HCT116 (cell line): ENCODE results near the gene UTF1. TPM values are rescaled to one million over a fixed set of nuclear protein-coding genes. Genes with fewer than 3 reads are reported as not detected.

ENCODE experiments used
- ATAC-seq: fragments of 200-7000 bp; cut with Tn5 transposase; 2 replicates; pipeline ENCODE4 v1.9.1; 2020; ENCODE audit warnings: mild to moderate bottlenecking, moderate library complexity
- Bru-seq: library from RNA; stranded (reverse); fragments of 400-500 nt; gene quantifications from one replicate; lab custom pipeline; 2021; lab: Mats Ljungman, UMichigan
- BruChase-seq, 2 experiments: library from RNA; stranded (reverse); fragments of 400-500 nt; gene quantifications; one replicate each; lab custom pipeline; 2021; lab: Mats Ljungman, UMichigan
- BruUV-seq: library from RNA; stranded (reverse); fragments of 400-500 nt; replicated peaks from 2 replicates; lab custom pipeline; 2021; lab: Mats Ljungman, UMichigan
- CTCF ChIA-PET: fragments of 300-600 bp; sonication (Branson Sonifier 250); formaldehyde crosslinking; loops from one replicate; lab custom pipeline; 2021; ENCODE audit warnings: antibody characterized with exemption; lab: Charles Lee
- POLR2A ChIA-PET: fragments of 300-600, 350-600 bp; sonication (Branson Sonifier 250); formaldehyde crosslinking; loops from one replicate; lab custom pipeline; 2021; ENCODE audit warnings: antibody characterized with exemption; lab: Charles Lee
- RAD21 ChIA-PET, 2 experiments: fragments of 300-600 bp; sonication (Branson Sonifier 250); formaldehyde crosslinking; loops; one replicate each; lab custom pipeline; 2023; ENCODE audit warnings: low total read pairs in 2 of 2; ENCODE audit not compliant: uncharacterized antibody in 2 of 2, unreplicated experiment in 2 of 2, low non-redundant PET in 1 of 2; lab: Charles Lee
- DNase-seq: peaks from one replicate; pipeline ENCODE4 v3.0.0-alpha.2; 2010; ENCODE audit warnings: low read depth, low spot score
- H2AFZ ChIP-seq: fragments of 200-600 bp; shearing (Covaris generic), sonication (generic); 2 replicates; pipeline ENCODE4 v1.6.1; 2017; ENCODE audit warnings: low read depth, mixed run types, mixed read lengths, antibody characterized with exemption, low read length; ENCODE audit not compliant: poor library complexity, severe bottlenecking
- H3K27ac ChIP-seq: 2 replicates; pipeline ENCODE4 v1.5.1; 2012; ENCODE audit warnings: low read depth, low read length
- H3K27me3 ChIP-seq: fragments of 200-600 bp; sonication (generic); 2 replicates; pipeline ENCODE4 v1.6.1; 2016; ENCODE audit warnings: mixed run types, low read length, mixed read lengths; ENCODE audit not compliant: insufficient read depth
- H3K36me3 ChIP-seq, 2 experiments: fragments of 200-500 bp in 1 of 2; fragments of 200-600 bp in 1 of 2; sonication (Bioruptor generic) in 1 of 2; sonication (generic) in 1 of 2; 2 replicates each; pipeline versions ENCODE4 v1.5.1 to v1.6.1; 2014 to 2016; ENCODE audit warnings: low read length in 2 of 2, inconsistent platforms in 1 of 2, mixed read lengths in 1 of 2, mixed run types in 1 of 2; ENCODE audit not compliant: insufficient read depth in 2 of 2, control insufficient read depth in 1 of 2
- H3K4me1 ChIP-seq, 2 experiments: fragments of 200-600 bp in 1 of 2; sonication (generic) in 1 of 2; 2 replicates each; pipeline versions ENCODE4 v1.5.1 to v1.6.1; 2012 to 2017; ENCODE audit warnings: low read length in 2 of 2, inconsistent platforms in 1 of 2, mild to moderate bottlenecking in 1 of 2, mixed read lengths in 1 of 2, mixed run types in 1 of 2, moderate library complexity in 1 of 2; ENCODE audit not compliant: insufficient read depth in 2 of 2, control insufficient read depth in 1 of 2
- H3K4me2 ChIP-seq: fragments of 200-600 bp; sonication (generic); 2 replicates; pipeline ENCODE4 v1.6.1; 2017; ENCODE audit warnings: mixed run types, low read length, mixed read lengths
- H3K4me3 ChIP-seq, 2 experiments: fragments of 200-600 bp in 1 of 2; sonication (generic) in 1 of 2; replicated peaks in 1 of 2; 2 replicates each; pipeline ENCODE4 v1.5.1; 2011 to 2016; ENCODE audit warnings: low read length in 2 of 2, control low read depth in 1 of 2, low read depth in 1 of 2, mild to moderate bottlenecking in 1 of 2, mixed read lengths in 1 of 2, mixed run types in 1 of 2
- H3K79me2 ChIP-seq: fragments of 200-600 bp; sonication (generic); 2 replicates; pipeline ENCODE4 v1.6.1; 2017; ENCODE audit warnings: mild to moderate bottlenecking, mixed run types, low read length, moderate library complexity, mixed read lengths; ENCODE audit not compliant: insufficient read depth
- H3K9ac ChIP-seq: fragments of 200-600 bp; sonication (generic); 2 replicates; pipeline ENCODE4 v1.6.1; 2016; ENCODE audit warnings: low read length, mixed read lengths
- H3K9me2 ChIP-seq: fragments of 200-600 bp; sonication (generic), shearing (Covaris generic); 2 replicates; pipeline ENCODE4 v1.6.1; 2017; ENCODE audit warnings: mixed run types, mild to moderate bottlenecking, moderate library complexity; ENCODE audit not compliant: insufficient read depth
- H3K9me3 ChIP-seq, 2 experiments: fragments of 200-500 bp in 1 of 2; fragments of 200-600 bp in 1 of 2; sonication (Bioruptor generic) in 1 of 2; sonication (generic) in 1 of 2; 2 replicates each; pipeline ENCODE4 v1.6.1; 2014 to 2017; ENCODE audit warnings: low read length in 2 of 2, mixed read lengths in 2 of 2, inconsistent platforms in 1 of 2, low read depth in 1 of 2, mild to moderate bottlenecking in 1 of 2, mixed run types in 1 of 2, moderate library complexity in 1 of 2; ENCODE audit not compliant: control insufficient read depth in 1 of 2, insufficient read depth in 1 of 2
- H4K20me1 ChIP-seq: fragments of 200-600 bp; sonication (generic), shearing (Covaris generic); 2 replicates; pipeline ENCODE4 v1.6.1; 2017; ENCODE audit warnings: mixed run types, mild to moderate bottlenecking, moderate library complexity; ENCODE audit not compliant: insufficient read depth
- CBX3 ChIP-seq: IDR thresholded peaks from 2 replicates; pipeline ENCODE4 v1.6.1; 2012; ENCODE audit warnings: low read depth
- EZH2 ChIP-seq: fragments of 200-600 bp; sonication (generic); IDR thresholded peaks from 2 replicates; pipeline ENCODE4 v1.6.1; 2017; ENCODE audit warnings: antibody characterized with exemption, mixed run types
- EZH2phosphoT487 ChIP-seq: fragments of 200-600 bp; IDR thresholded peaks from 2 replicates; pipeline ENCODE4 v1.6.1; 2018; ENCODE audit warnings: antibody characterized with exemption, borderline replicate concordance
- JUND ChIP-seq: IDR thresholded peaks from 2 replicates; pipeline ENCODE4 v1.6.1; 2012
- POLR2A ChIP-seq: IDR thresholded peaks from 2 replicates; pipeline ENCODE4 v1.7.0; 2011; ENCODE audit warnings: borderline replicate concordance; ENCODE audit not compliant: insufficient read depth, insufficient read length; ENCODE audit errors: extremely low read depth
- RAD21 ChIP-seq: IDR thresholded peaks from 2 replicates; pipeline ENCODE4 v1.6.1; 2012; ENCODE audit warnings: low read depth, mild to moderate bottlenecking
- SIN3A ChIP-seq: IDR thresholded peaks from 2 replicates; pipeline ENCODE4 v1.6.1; 2012; ENCODE audit warnings: low read depth
- TCF7L2 ChIP-seq: IDR thresholded peaks from 2 replicates; pipeline ENCODE4 v1.7.0; 2011; ENCODE audit warnings: borderline replicate concordance, inconsistent platforms; ENCODE audit not compliant: insufficient read depth, insufficient read length; ENCODE audit errors: extremely low read depth
- intact Hi-C: fragments of 100-400 bp; cut with micrococcal nuclease; formaldehyde crosslinking; loops from 2 replicates; pipeline ENCODE4 v1.10.0; 2022
- long read RNA-seq: library from polyadenylated mRNA; unstranded; transcript quantifications from one replicate; pipeline ENCODE4 v2.0.0, GENCODE V29; 2021; ENCODE audit not compliant: unreplicated experiment
- polyA plus RNA-seq: library from polyadenylated mRNA; unstranded; fragments of >200 nt; gene quantifications from 2 replicates; pipeline ENCODE4 v1.2.1, GENCODE V29; 2012; ENCODE audit warnings: missing spikeins
- total RNA-seq: library from RNA; stranded (reverse); gene quantifications from one replicate; pipeline ENCODE4 v1.2.1, GENCODE V29; 2021; ENCODE audit not compliant: unreplicated experiment
- TF ChIP-seq, protein P1 (sequence below): IDR thresholded peaks from 2 replicates; pipeline ENCODE4 v1.6.1; 2012
- TF ChIP-seq, protein P2 (sequence below): IDR thresholded peaks from 2 replicates; pipeline ENCODE4 v1.6.1; 2012; ENCODE audit warnings: low read depth
- TF ChIP-seq, protein P3 (sequence below), 3 experiments: fragments of 200-600 bp in 1 of 3; sonication (generic) in 1 of 3; IDR thresholded peaks in 2 of 3; conservative IDR thresholded peaks in 1 of 3; 2 replicates each; pipeline ENCODE4 v1.5.1; 2012 to 2017; ENCODE audit warnings: low read depth in 2 of 3, low read length in 2 of 3, antibody characterized with exemption in 1 of 3, borderline replicate concordance in 1 of 3, control low read depth in 1 of 3, mild to moderate bottlenecking in 1 of 3, mixed read lengths in 1 of 3, mixed run types in 1 of 3, moderate library complexity in 1 of 3; ENCODE audit not compliant: insufficient read depth in 1 of 3
- TF ChIP-seq, protein P4 (sequence below): IDR thresholded peaks from 2 replicates; pipeline ENCODE4 v1.6.1; 2011; ENCODE audit warnings: mild to moderate bottlenecking, low read length, moderate library complexity; ENCODE audit not compliant: insufficient replicate concordance; ENCODE audit errors: extremely low read depth

Gene UTF1, protein sequence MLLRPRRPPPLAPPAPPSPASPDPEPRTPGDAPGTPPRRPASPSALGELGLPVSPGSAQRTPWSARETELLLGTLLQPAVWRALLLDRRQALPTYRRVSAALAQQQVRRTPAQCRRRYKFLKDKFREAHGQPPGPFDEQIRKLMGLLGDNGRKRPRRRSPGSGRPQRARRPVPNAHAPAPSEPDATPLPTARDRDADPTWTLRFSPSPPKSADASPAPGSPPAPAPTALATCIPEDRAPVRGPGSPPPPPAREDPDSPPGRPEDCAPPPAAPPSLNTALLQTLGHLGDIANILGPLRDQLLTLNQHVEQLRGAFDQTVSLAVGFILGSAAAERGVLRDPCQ
- not detected for total RNA-seq
- not detected in 2 replicates for polyA plus RNA-seq
- Bru-seq, nascent RNA = not detected
- BruChase-seq, experiment 1, labeled RNA remaining after a 6-hour chase = not detected
- not detected for BruChase-seq, experiment 2, labeled RNA remaining after a 2-hour chase
- long read RNA-seq = 0 reads

DNA sequence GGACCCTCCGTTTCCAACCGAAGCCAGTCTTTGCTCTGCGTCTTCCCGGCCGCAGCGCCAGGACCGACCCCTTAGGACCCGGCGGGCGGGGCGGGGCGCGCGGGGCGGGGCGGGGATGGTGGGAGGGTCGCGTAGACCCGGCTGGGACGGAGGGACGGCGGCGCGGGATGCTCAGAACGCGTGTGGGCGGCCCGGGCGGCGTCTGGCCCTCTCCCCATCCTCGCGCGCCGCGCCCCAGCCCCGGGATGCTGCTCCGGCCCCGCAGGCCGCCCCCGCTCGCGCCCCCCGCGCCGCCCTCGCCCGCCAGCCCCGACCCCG lies at the start of gene UTF1:
UTF1 (plus strand) TSS at position 174 of the 318 bp plus-strand sequence; CDS start at position 246, 72 bp downstream.
- H3K4me2 ChIP-seq = no peak within 1 kb of the TSS
- no peak within 1 kb of the TSS for H3K9ac ChIP-seq
- CTCF ChIA-PET = no interaction called here
- H3K4me1 ChIP-seq = no peaks in the 10 kb centered on the region
- no peak for DNase-seq
- no peaks in the 10 kb centered on the region for H3K36me3 ChIP-seq
- intact Hi-C loops = no loop called here
- TF ChIP-seq CBX3 (no peak), JUND (no peak), SIN3A (no peak), EZH2phosphoT487 (no peak), RAD21 (no peak), POLR2A (no peak), EZH2 (no peak), TCF7L2 (no peak)
- TF ChIP-seq, protein P1, sequence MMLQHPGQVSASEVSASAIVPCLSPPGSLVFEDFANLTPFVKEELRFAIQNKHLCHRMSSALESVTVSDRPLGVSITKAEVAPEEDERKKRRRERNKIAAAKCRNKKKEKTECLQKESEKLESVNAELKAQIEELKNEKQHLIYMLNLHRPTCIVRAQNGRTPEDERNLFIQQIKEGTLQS = no peak
- TF ChIP-seq, protein P2, sequence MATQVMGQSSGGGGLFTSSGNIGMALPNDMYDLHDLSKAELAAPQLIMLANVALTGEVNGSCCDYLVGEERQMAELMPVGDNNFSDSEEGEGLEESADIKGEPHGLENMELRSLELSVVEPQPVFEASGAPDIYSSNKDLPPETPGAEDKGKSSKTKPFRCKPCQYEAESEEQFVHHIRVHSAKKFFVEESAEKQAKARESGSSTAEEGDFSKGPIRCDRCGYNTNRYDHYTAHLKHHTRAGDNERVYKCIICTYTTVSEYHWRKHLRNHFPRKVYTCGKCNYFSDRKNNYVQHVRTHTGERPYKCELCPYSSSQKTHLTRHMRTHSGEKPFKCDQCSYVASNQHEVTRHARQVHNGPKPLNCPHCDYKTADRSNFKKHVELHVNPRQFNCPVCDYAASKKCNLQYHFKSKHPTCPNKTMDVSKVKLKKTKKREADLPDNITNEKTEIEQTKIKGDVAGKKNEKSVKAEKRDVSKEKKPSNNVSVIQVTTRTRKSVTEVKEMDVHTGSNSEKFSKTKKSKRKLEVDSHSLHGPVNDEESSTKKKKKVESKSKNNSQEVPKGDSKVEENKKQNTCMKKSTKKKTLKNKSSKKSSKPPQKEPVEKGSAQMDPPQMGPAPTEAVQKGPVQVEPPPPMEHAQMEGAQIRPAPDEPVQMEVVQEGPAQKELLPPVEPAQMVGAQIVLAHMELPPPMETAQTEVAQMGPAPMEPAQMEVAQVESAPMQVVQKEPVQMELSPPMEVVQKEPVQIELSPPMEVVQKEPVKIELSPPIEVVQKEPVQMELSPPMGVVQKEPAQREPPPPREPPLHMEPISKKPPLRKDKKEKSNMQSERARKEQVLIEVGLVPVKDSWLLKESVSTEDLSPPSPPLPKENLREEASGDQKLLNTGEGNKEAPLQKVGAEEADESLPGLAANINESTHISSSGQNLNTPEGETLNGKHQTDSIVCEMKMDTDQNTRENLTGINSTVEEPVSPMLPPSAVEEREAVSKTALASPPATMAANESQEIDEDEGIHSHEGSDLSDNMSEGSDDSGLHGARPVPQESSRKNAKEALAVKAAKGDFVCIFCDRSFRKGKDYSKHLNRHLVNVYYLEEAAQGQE = no peak
- TF ChIP-seq, protein P3, sequence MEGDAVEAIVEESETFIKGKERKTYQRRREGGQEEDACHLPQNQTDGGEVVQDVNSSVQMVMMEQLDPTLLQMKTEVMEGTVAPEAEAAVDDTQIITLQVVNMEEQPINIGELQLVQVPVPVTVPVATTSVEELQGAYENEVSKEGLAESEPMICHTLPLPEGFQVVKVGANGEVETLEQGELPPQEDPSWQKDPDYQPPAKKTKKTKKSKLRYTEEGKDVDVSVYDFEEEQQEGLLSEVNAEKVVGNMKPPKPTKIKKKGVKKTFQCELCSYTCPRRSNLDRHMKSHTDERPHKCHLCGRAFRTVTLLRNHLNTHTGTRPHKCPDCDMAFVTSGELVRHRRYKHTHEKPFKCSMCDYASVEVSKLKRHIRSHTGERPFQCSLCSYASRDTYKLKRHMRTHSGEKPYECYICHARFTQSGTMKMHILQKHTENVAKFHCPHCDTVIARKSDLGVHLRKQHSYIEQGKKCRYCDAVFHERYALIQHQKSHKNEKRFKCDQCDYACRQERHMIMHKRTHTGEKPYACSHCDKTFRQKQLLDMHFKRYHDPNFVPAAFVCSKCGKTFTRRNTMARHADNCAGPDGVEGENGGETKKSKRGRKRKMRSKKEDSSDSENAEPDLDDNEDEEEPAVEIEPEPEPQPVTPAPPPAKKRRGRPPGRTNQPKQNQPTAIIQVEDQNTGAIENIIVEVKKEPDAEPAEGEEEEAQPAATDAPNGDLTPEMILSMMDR (IDR thresholded peaks at IDR 0.05 in 2 of 3, conservative IDR thresholded peaks at IDR 0.05 in 1 of 3; ENCODE audit: borderline replicate concordance in 1 of 3, insufficient read depth in 1 of 3, low read depth in 2 of 3, low read length in 2 of 3) = no peak
- TF ChIP-seq, protein P4, sequence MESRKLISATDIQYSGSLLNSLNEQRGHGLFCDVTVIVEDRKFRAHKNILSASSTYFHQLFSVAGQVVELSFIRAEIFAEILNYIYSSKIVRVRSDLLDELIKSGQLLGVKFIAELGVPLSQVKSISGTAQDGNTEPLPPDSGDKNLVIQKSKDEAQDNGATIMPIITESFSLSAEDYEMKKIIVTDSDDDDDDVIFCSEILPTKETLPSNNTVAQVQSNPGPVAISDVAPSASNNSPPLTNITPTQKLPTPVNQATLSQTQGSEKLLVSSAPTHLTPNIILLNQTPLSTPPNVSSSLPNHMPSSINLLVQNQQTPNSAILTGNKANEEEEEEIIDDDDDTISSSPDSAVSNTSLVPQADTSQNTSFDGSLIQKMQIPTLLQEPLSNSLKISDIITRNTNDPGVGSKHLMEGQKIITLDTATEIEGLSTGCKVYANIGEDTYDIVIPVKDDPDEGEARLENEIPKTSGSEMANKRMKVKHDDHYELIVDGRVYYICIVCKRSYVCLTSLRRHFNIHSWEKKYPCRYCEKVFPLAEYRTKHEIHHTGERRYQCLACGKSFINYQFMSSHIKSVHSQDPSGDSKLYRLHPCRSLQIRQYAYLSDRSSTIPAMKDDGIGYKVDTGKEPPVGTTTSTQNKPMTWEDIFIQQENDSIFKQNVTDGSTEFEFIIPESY = no peak
- no peaks in the 10 kb centered on the region for H3K79me2 ChIP-seq
- H2AFZ ChIP-seq = no peak within 1 kb of the TSS
- H3K27ac ChIP-seq = no peak within 1 kb of the TSS
- POLR2A ChIA-PET = no interaction called here
- no peak within 1 kb of the TSS for H3K4me3 ChIP-seq
- no peak for ATAC-seq
- H3K9me3 ChIP-seq = no peaks in the 10 kb centered on the region
- RAD21 ChIA-PET = no interaction called here
- H3K27me3 ChIP-seq = no peaks in the 10 kb centered on the region
- no TSS peak for BruUV-seq
- no peaks in the 10 kb centered on the region for H4K20me1 ChIP-seq
- no peaks in the 10 kb centered on the region for H3K9me2 ChIP-seq
